Brain microvascular endothelial cell (primary cell): ENCODE results near the gene ARID4B.

Source experiments
- DNase-seq: peaks from one replicate; pipeline ENCODE4 v3.0.0-alpha.2; 2020
- H3K27ac ChIP-seq: fragments of 250-450 bp; sonication (Bioruptor Pico); 2 replicates; pipeline ENCODE4 v1.5.1; 2020; ENCODE audit warnings: mild to moderate bottlenecking, moderate library complexity
- H3K27me3 ChIP-seq: fragments of 250-450 bp; sonication (Bioruptor Pico); replicated peaks from 2 replicates; pipeline ENCODE4 v1.5.1; 2020; ENCODE audit warnings: mild to moderate bottlenecking
- H3K36me3 ChIP-seq: fragments of 250-450 bp; sonication (Bioruptor Pico); replicated peaks from 2 replicates; pipeline ENCODE4 v1.5.1; 2020; ENCODE audit warnings: mild to moderate bottlenecking
- H3K4me3 ChIP-seq: 2 replicates; pipeline ENCODE4 v1.5.1; 2011; ENCODE audit warnings: low read depth, mild to moderate bottlenecking, control low read depth, low read length, moderate library complexity
- in situ Hi-C: cut with HindIII; loops from 2 replicates; pipeline ENCODE4 v1.10.0; 2017; ENCODE audit warnings: low sequenced_read_pairs, low pct_ligation_motif_present
- TF ChIP-seq, protein P1 (sequence below): IDR thresholded peaks from 2 replicates; pipeline ENCODE4 v1.5.1; 2011; ENCODE audit warnings: low read depth, mild to moderate bottlenecking, moderate library complexity, low read length, control low read depth, inconsistent platforms; ENCODE audit errors: missing control alignments

Gene ARID4B

GRCh38 chr1:235304549-235305451 is 23.2 kb downstream of the ARID4B start:
- Histone ChIP-seq H3K27me3 (no peaks in the 10 kb centered on the region), H3K27ac (no peak overlapping the region), H3K4me3 (no peak overlapping the region), H3K36me3 (no peaks in the 10 kb centered on the region)
- in situ Hi-C loops: no loop called here
- TF ChIP-seq, protein P1, sequence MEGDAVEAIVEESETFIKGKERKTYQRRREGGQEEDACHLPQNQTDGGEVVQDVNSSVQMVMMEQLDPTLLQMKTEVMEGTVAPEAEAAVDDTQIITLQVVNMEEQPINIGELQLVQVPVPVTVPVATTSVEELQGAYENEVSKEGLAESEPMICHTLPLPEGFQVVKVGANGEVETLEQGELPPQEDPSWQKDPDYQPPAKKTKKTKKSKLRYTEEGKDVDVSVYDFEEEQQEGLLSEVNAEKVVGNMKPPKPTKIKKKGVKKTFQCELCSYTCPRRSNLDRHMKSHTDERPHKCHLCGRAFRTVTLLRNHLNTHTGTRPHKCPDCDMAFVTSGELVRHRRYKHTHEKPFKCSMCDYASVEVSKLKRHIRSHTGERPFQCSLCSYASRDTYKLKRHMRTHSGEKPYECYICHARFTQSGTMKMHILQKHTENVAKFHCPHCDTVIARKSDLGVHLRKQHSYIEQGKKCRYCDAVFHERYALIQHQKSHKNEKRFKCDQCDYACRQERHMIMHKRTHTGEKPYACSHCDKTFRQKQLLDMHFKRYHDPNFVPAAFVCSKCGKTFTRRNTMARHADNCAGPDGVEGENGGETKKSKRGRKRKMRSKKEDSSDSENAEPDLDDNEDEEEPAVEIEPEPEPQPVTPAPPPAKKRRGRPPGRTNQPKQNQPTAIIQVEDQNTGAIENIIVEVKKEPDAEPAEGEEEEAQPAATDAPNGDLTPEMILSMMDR: no peak
- DNase-seq: no peak

DNA sequence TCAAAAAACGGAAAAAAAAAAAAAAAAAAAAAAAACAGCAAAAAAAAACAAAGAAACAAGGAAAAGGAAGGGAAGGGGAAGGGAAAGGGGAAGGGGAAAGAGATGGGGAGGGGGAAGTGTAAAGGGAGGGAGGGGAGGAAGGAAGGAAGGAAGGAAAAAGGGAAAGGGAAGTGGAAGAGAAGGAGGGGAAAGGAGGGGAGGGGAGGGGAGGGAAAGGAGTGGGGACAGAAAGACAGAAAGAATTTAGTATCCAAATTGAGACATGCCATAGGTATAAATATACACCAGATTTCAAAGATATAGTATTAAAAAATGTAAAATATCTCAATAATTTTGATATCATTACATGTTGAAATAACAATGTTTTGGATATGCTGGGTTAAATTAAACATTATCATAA is 25.8 kb downstream of the ARID4B start:
- H3K4me3 ChIP-seq: no peak overlapping the region
- H3K27me3 ChIP-seq: no peaks in the 10 kb centered on the region
- DNase-seq: no peak
- TF ChIP-seq, protein P1: no peak
- no peak overlapping the region for H3K27ac ChIP-seq
- no peaks in the 10 kb centered on the region for H3K36me3 ChIP-seq
- in situ Hi-C loops: no loop called here

GRCh38 chr1:235299169-235299858 is 28.7 kb downstream of the ARID4B start:
- no peak for DNase-seq
- H3K27ac ChIP-seq: no peak overlapping the region
- no peaks in the 10 kb centered on the region for H3K27me3 ChIP-seq
- TF ChIP-seq, protein P1: no peak
- in situ Hi-C loops: no loop called here
- no peak overlapping the region for H3K4me3 ChIP-seq
- no peaks in the 10 kb centered on the region for H3K36me3 ChIP-seq

DNA sequence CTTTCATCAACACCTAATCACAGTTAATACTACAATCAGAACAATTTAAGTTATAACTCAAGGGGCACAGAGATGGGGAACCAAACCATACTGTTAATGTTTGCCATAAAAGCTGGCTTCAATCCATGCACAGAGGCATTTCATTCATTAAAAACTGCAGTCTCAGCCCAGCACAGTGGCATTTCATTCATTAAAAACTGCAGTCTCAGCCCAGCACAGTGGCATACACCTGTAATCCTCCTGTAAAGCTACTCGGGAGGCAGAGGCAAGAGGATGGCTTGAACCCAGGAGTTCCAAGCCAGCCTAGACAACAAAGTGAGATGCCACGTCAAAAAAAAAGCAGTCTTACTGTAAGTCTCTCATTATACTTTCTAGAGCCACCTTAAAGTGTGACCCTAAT is 29.2 kb downstream of the ARID4B start:
- no peaks in the 10 kb centered on the region for H3K27me3 ChIP-seq
- H3K27ac ChIP-seq: no peak overlapping the region
- in situ Hi-C loops: no loop called here
- H3K4me3 ChIP-seq: no peak overlapping the region
- TF ChIP-seq, protein P1: no peak
- DNase-seq: no peak
- no peaks in the 10 kb centered on the region for H3K36me3 ChIP-seq

DNA sequence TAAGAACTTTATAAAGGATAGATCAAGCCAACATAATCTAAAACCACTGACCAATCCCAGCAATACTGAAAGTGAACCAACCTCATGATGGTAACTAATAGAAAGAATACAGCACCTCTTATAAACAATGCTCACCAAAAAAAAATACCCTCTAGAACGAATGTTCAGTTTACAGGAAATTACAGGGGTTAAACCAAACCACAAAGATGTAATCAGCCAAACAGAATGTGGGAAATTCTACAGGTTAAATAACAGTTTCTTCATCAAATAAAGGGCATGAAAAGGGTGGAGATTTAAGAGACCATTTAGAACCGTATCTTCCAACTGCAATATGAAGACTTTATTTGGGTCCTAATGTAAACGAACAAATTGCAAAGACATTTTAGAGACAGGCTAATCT is 30.4 kb downstream of the ARID4B start:
- in situ Hi-C loops: no loop called here
- H3K27me3 ChIP-seq: no peaks in the 10 kb centered on the region
- no peak overlapping the region for H3K27ac ChIP-seq
- TF ChIP-seq, protein P1: no peak
- no peak for DNase-seq
- no peaks in the 10 kb centered on the region for H3K36me3 ChIP-seq
- no peak overlapping the region for H3K4me3 ChIP-seq
